Activated naive CD4-positive, alpha-beta T cell (primary cell): ENCODE data around the gene RSPH6A.
"Not testable (repeated sequence)": the region's sequence is repeated elsewhere in the genome, so short reads cannot be mapped to it uniquely, and the experiment has no call there.

Source experiments
- DNase-seq, 4 experiments: peaks; one replicate each; lab custom pipeline; 2025; lab: John Stamatoyannopoulos, UW

Gene RSPH6A

DNA sequence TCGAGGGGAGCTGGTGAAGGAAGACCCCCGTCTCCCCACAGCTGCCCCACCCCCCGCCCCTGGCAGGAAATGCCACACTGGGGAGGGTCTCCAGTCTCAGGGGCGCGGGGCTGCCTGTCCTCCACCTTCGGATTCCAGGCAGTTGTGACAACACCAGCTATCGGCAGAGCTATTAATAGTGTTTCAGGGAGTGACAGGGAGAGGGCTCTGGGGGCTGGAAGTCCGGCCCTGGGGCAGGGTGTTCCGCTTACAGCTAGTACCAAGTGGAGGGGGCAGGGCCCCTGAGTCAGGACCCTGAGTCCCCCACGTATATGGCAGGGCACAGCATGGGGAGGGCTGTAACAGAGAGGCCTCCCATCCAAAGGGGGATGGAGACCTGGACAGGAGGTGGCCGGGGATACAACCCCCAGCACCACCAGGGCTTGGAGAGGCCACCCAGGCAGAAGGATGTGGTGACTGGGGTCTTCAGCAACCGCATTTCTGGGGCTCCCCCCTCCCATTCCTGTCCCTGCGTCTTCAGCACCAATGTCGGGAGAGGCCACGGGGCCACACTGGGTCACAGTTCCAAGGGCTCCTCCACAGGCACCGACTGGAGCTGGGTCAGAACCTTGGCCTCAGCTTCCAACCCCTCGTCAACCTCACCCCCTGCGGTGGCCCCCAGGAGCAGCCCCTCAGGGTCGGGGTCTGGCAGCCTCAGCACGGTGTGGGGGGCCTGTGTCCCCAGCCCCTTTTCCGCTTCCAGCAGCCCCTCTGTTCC is 50.0 kb downstream of the RSPH6A start:
- no peak for DNase-seq

DNA sequence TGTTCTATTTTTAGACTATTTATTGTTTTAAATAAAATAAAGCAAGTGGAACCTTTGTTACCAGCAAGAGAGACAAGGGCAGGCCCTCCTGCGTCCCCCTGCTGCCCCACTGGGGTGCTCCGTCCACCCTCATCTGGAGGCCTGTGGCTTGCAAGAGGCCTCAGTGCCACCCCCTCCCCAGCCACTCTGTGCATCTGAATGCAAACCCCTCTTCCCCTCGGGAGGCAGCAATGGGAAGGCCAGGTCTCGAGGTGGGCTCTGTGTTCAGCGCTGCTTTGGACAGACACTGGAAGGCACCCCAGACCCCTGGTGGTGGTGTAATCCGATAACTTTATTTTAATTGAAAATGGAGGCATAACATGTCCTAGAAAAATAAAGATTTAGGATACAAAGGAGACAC is 50.6 kb downstream of the RSPH6A start:
- DNase-seq, result no peak

DNA sequence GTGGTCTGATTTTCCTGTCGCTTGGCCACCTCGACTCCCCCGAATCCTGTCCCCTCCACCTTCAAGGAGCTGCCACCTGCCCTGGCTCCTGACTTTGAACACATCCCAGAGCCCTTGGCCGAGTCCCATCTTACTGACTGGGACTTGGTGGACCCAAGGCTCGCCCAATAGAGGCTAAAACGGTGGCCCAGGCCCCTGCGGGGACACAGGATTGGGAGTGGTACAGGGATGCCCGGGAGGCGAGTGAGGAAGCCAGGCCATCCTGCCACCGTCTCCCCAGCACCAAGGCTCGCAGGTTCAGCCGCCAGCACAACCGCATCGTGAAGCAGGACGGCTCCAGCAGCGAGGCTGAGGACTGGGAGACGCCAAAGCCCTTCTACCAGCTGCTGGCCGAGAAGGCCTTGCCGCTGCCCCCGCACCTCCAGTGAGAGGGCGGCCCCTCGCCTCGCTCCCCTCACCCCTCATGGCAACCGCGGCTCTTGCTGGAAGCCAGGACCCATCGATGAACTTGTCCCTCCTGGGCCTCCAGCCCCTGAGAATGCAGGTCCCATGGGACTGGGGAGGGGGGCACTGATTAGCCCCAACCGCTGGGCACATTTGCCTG is 51.3 kb downstream of the RSPH6A start:
- DNase-seq, result no peak

- no peak for DNase-seq
These were observed 52.1 kb downstream of the RSPH6A start for GRCh38 chr19:45762870-45763631.

GRCh38 chr19:45761714-45762113 is 53.4 kb downstream of the RSPH6A start:
- no peak for DNase-seq

GRCh38 chr19:45758921-45759320 is 56.2 kb downstream of the RSPH6A start:
- no peak for DNase-seq

GRCh38 chr19:45757695-45758094 is 57.4 kb downstream of the RSPH6A start:
- DNase-seq, result no peak

DNA sequence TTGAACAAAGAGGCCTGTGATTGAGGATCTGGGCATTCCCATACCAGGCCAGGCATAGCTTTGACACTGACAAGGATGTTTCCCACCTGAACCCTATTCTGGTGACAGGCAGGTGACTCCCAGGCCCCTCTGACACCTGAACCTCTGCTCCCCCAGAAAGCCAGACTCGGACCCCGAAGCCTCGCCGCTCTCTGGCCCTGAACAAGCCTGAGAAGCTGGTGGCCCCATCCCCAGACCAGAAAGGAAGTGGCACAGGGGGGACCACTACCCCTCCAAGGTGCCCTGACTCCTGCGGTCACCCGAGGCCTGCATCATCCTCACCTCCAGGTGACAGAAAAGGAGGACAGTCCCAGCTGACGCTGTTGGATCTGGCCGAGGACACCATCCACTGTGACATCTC is 60.8 kb downstream of the RSPH6A start:
- DNase-seq, result no peak

DNA sequence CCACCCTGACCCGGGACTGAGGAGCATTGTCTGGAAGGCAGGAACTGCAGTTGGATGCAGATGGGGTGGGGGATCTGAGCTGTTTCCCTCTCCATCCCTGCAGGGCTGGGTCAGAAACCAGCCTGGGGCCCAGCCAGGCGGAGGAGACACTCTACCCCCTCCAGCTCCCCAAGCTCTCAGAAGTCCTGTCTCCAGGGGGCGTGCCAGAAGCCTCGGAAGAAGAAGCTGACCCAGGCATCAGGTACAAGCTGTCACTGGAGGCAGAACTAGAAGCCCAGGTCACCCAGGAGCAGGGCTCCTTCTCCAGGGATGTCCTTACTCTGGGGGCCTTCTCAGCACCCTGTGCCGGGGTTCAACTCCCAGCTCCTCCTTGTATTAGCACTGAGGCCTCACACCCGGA is 61.6 kb downstream of the RSPH6A start:
- DNase-seq, result no peak

GRCh38 chr19:45752639-45753038 is 62.5 kb downstream of the RSPH6A start:
- DNase-seq, result no peak

GRCh38 chr19:45751483-45751882 is 63.6 kb downstream of the RSPH6A start:
- not testable (repeated sequence) for DNase-seq

DNA sequence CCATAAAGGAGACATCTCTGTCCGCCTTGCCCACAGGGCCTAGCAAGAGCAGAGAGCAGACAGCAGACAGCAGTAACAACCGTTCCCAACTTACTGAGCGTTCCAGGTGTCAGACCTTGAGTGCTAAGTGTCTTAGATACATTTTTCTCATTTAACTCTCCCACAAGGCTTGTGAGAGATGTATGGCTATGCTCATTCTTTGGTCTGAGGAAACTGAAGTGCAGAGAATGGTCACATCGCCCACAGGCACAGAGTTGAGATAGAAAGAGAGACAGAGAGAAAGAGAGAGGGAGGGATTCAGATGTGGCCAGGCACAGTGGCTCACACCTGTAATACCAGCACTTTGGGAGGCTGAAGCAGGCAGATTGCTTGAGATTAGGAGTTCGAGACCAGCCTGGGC is 67.6 kb downstream of the RSPH6A start:
- no peak for DNase-seq

- no peak for DNase-seq
These were observed 68.2 kb downstream of the RSPH6A start for GRCh38 chr19:45746866-45747265.
